ENCODE measurements around the gene DUSP8.

Gene DUSP8

GRCh38 chr11:1604711-1605110, 32.6 kb upstream of the DUSP8 start (continued):
- TF ChIP-seq HOXD13 (CRISPR knock-in tag; IDR thresholded peaks at IDR 0.05; ENCODE audit: borderline replicate concordance) (no peak), SP2 (tag by site-specific recombination; IDR thresholded peaks at IDR 0.05) (no peak), SP7 (tag by site-specific recombination; IDR thresholded peaks at IDR 0.05) (no peak), ZNF292 (tag by site-specific recombination; IDR thresholded peaks at IDR 0.05; ENCODE audit: borderline replicate concordance, low read depth) (no peak), ZNF157 (tag by site-specific recombination; IDR thresholded peaks at IDR 0.05) (no peak), PRDM2 (tag by site-specific recombination; IDR thresholded peaks at IDR 0.05; ENCODE audit: borderline replicate concordance) (no peak), ZBTB21 (tag by site-specific recombination; IDR thresholded peaks at IDR 0.05) (no peak)

- POLR2A ChIA-PET = no interaction called here
- H3K27ac ChIP-seq (ENCODE audit: extremely low read depth, low read depth, low read length) = no peak overlapping the region
- no peaks in the 10 kb centered on the region for H3K9me3 ChIP-seq (ENCODE audit: control insufficient read depth, insufficient read depth, low read depth, low read length)
- H3K36me3 ChIP-seq (ENCODE audit: control insufficient read depth in 2 of 2, insufficient read depth in 1 of 2, low read length in 2 of 2) = no peaks in the 10 kb centered on the region
- H3K4me3 ChIP-seq (ENCODE audit: low read depth, low read length) = no peak overlapping the region
- TF ChIP-seq ZNF112 (tag by site-specific recombination; IDR thresholded peaks at IDR 0.05) = no peak
- TF ChIP-seq ELK4 (IDR thresholded peaks at IDR 0.05; ENCODE audit: borderline replicate concordance, low read depth, low read length) = no peak
- TF ChIP-seq KLF9 (tag by site-specific recombination; IDR thresholded peaks at IDR 0.05; ENCODE audit: low read depth) = no peak
- TF ChIP-seq ZNF121 (tag by site-specific recombination; IDR thresholded peaks at IDR 0.05) = no peak
- no peak for TF ChIP-seq MYNN (tag by site-specific recombination; IDR thresholded peaks at IDR 0.05; ENCODE audit: borderline replicate concordance)
- no peak for TF ChIP-seq ZFHX2 (tag by site-specific recombination; conservative IDR thresholded peaks at IDR 0.05)
- TF ChIP-seq YY2 (tag by site-specific recombination; IDR thresholded peaks at IDR 0.05) = no peak
- TF ChIP-seq ZNF707 (tag by site-specific recombination; IDR thresholded peaks at IDR 0.05) = no peak
- TF ChIP-seq ZNF792 (tag by site-specific recombination; IDR thresholded peaks at IDR 0.05) = no peak
- no peak for TF ChIP-seq ZBTB44 (tag by site-specific recombination; IDR thresholded peaks at IDR 0.05)
- no peak for TF ChIP-seq KLF8 (tag by site-specific recombination; IDR thresholded peaks at IDR 0.05)
- no peak for TF ChIP-seq ZEB2 (tag by site-specific recombination; IDR thresholded peaks at IDR 0.05)
- TF ChIP-seq ATF2 (tag by site-specific recombination; IDR thresholded peaks at IDR 0.05; ENCODE audit: low read depth) = no peak
- no peak for TF ChIP-seq SP2 (tag by site-specific recombination; IDR thresholded peaks at IDR 0.05)
- no peak for TF ChIP-seq ZNF571 (tag by site-specific recombination; IDR thresholded peaks at IDR 0.05)
- TF ChIP-seq ZNF274 (IDR thresholded peaks at IDR 0.05; ENCODE audit: low read length) = no peak
- no peak for TF ChIP-seq ZNF274 (tag by site-specific recombination; IDR thresholded peaks at IDR 0.05; ENCODE audit: borderline replicate concordance)
- TF ChIP-seq ZNF175 (tag by site-specific recombination; IDR thresholded peaks at IDR 0.05) = no peak
- TF ChIP-seq ZNF560 (tag by site-specific recombination; IDR thresholded peaks at IDR 0.05; ENCODE audit: borderline replicate concordance) = no peak
- CTCF ChIA-PET = no interaction called here
- H3K4me1 ChIP-seq (ENCODE audit: control insufficient read depth, insufficient read depth, low read length) = no peaks in the 10 kb centered on the region
Measured at GRCh38 chr11:1604181-1604580, 32.1 kb upstream of the DUSP8 start.
